LNCaP clone FGC (cell line): Measurements from ENCODE around the gene DHRS2.

Source experiments
- DNase-seq: peaks from one replicate; pipeline ENCODE4 v3.0.0-alpha.2; 2011; ENCODE audit warnings: low read depth
- H3K4me3 ChIP-seq: 2 replicates; pipeline ENCODE4 v1.5.1; 2011; ENCODE audit warnings: mild to moderate bottlenecking, low read depth, low read length, control low read depth
- TF ChIP-seq, protein P1 (sequence below): IDR thresholded peaks from 2 replicates; pipeline ENCODE4 v1.5.1; 2012; ENCODE audit warnings: mild to moderate bottlenecking; ENCODE audit not compliant: control insufficient read depth, insufficient read depth; ENCODE audit errors: extremely low read depth

DHRS2 gene

DNA sequence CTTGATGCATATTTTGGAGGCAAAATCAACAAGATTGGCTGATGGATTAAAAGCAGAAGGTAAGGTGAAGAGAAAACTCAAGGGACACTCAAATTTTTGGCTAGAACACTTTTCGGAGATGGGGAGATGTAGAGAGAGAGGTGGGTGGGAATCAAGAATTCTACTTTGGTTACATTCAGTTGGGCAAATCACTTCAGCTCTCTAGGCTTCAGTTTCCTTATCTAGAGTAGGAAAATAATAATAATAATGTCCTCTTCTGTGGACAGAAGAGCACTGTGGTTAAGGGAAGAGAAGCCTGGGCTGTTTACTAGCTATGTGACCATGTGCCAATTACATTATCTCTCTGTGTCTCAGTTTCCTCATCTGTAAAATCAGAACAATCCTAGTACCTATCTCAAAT lies 23.4 kb upstream of the DHRS2 start:
- no peak for DNase-seq
- H3K4me3 ChIP-seq, result no peak overlapping the region
- TF ChIP-seq, protein P1, sequence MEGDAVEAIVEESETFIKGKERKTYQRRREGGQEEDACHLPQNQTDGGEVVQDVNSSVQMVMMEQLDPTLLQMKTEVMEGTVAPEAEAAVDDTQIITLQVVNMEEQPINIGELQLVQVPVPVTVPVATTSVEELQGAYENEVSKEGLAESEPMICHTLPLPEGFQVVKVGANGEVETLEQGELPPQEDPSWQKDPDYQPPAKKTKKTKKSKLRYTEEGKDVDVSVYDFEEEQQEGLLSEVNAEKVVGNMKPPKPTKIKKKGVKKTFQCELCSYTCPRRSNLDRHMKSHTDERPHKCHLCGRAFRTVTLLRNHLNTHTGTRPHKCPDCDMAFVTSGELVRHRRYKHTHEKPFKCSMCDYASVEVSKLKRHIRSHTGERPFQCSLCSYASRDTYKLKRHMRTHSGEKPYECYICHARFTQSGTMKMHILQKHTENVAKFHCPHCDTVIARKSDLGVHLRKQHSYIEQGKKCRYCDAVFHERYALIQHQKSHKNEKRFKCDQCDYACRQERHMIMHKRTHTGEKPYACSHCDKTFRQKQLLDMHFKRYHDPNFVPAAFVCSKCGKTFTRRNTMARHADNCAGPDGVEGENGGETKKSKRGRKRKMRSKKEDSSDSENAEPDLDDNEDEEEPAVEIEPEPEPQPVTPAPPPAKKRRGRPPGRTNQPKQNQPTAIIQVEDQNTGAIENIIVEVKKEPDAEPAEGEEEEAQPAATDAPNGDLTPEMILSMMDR, result no peak

DNA sequence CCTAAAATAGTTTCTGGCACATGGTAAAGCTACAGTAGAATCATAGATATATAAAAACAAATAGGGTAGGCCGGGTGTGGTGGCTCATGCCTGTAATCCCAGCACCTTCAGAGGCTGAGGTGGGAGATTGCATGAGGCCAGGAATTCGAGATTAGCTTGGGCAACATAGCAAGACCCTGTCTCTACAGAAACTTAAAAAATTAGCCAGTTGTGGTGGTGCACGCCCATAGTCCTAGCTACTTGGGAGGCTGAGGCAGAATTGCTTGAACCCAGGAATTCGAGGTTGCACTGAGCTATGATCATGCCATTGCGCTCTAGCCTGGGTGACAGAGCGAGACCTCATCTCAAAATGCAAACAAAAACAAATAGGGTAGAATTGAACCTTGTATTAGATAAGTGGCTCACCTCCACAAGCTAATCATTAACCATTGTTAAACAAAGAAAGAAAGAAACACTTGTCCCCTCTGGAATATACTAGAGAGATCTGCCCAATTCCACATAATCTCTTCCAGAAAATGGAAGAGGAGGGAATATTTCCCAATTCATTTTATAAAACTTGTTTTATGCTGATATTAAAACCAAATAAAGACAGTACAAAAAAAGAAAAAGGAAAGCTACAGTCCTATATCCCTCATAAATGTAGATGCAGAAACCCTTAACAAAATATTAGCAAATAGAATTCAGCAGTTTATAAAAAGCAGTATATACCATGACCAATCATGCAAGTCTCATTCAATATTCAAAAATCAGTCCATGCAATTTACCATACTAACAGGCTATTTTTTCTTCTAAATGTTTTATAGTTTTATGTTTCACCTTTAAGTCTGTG lies 22.7 kb upstream of the DHRS2 start:
- H3K4me3 ChIP-seq, result no peak overlapping the region
- DNase-seq, result no peak
- TF ChIP-seq, protein P1, result no peak

DNA sequence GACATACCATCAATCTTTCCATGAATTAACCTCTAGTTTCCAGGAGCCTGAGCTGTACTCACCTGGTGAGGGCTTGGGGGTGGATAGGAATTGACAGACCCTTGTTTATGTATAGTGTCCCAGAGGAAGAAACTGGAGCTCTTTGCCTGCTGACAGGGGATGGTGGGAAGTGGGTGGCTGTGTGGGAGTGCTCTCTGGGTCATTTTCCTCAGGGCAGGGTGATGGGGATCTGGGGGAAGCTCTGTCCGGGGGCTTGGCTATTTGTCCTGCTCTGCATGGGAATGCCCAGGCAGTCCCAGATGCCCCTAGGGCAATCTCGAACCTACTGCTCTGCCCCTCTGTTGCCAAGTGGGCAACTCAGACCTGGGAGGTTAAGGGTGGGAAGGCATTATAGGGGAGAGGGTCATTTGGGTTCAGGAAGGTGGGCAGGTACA lies 21.8 kb upstream of the DHRS2 start:
- TF ChIP-seq, protein P1, result no peak
- H3K4me3 ChIP-seq, result no peak overlapping the region
- no peak for DNase-seq

DNA sequence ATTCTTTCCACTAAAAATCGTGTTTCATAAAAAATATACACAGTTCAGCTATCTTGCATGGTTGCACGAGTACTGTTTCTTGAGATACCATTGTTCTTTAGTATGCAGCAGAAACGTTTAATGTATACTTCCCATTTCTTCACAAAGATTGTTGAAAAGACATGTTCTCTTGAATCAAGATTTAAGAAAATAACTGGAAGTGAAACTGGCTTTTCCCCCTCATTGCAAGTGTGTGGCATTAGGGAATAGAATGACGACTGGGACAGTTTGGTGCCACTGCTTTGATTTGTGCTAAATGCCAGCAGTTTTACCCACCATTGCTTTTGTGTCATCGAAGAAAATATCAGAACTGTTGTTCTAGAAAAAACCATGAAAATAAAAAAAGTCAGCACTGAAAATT lies 20.3 kb upstream of the DHRS2 start:
- no peak for DNase-seq
- TF ChIP-seq, protein P1, result no peak
- H3K4me3 ChIP-seq, result no peak overlapping the region

DNA sequence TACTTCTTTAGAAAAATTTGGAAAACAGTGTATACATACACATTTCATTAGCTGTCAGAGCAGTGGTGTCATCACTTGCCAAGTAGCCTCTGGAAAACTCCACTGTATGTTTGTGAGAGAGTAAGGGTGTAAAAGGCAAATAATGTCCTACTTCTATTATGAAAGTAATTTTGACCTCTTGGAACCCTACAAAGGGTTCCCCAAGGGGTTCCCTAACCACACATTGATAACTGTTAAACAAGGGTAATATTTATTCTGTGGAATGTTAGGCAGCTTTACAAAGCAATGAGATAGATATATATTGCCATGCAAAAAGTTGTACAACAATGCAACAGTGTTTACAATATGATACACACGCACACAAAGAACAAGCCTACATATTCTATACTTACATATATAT lies 18.6 kb upstream of the DHRS2 start:
- no peak overlapping the region for H3K4me3 ChIP-seq
- DNase-seq, result no peak
- TF ChIP-seq, protein P1, result no peak

DNA sequence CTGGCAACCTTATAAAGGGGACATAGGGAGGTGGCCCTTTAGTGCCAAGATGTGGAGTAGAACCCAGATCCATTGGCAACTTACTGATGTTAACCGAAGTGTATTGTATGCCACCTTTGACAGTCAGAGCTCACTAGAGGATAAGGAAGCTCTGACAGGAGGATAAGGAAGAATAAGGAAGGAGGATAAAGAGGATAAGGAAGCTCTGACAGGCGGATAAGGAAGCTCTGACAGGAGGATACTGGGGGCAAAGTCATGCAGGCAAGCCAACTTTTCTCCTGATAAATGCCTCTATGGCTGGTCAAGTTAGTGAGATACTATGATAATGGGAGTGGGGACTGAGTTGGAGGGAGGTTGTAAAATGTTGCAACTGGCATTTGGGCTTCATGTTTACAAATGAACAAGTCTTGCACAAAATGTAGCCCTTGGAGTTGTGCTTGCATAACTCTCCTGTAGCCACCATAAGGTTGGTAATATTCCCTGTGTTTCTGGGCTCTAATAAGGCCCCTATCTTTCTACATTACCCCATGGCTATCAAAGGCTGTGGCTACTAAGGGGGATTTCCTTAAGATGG lies 17.7 kb upstream of the DHRS2 start:
- TF ChIP-seq, protein P1, result no peak
- H3K4me3 ChIP-seq, result no peak overlapping the region
- DNase-seq, result no peak
